SK-N-SH (cell line): ENCODE data around the gene UGT1A10. TPM values are rescaled to one million over a fixed set of nuclear protein-coding genes. Genes with fewer than 3 reads are reported as not detected.

Experiments
- CTCF ChIA-PET: fragments of 300-600, 350-600 bp; formaldehyde crosslinking; extraction: SDS; loops from one replicate; lab custom pipeline; 2021; lab: Yijun Ruan, JAX
- POLR2A ChIA-PET: fragments of 350-600 bp; sonication (Branson Sonifier 250); formaldehyde crosslinking; extraction: SDS; loops from one replicate; lab custom pipeline; 2020; ENCODE audit warnings: antibody characterized with exemption, inconsistent platforms; lab: Yijun Ruan, JAX
- DNase-seq: peaks from one replicate; pipeline ENCODE4 v3.0.0; 2012
- H2AFZ ChIP-seq: fragments of 200-600 bp; sonication (generic); 2 replicates; pipeline ENCODE4 v1.8.1; 2016; ENCODE audit warnings: antibody characterized with exemption, mild to moderate bottlenecking, low read depth
- H3F3A ChIP-seq: fragments of 200-600 bp; sonication (generic); replicated peaks from 2 replicates; pipeline ENCODE3; 2016; ENCODE audit warnings: antibody characterized with exemption, mild to moderate bottlenecking; ENCODE audit not compliant: insufficient read depth
- H3K27ac ChIP-seq, 2 experiments: fragments of 200-500 bp in 1 of 2; fragments of 200-600 bp in 1 of 2; sonication (Bioruptor generic) in 1 of 2; sonication (generic), shearing (Covaris generic) in 1 of 2; 2 replicates each; pipeline versions ENCODE4 v1.5.1 to v1.6.1; 2014 to 2016; ENCODE audit warnings: low read depth in 2 of 2, inconsistent platforms in 1 of 2, low read length in 1 of 2, mild to moderate bottlenecking in 1 of 2, mixed read lengths in 1 of 2
- H3K27me3 ChIP-seq: fragments of 200-600 bp; sonication (generic), shearing (Covaris generic); 2 replicates; pipeline ENCODE4 v1.6.1; 2016; ENCODE audit warnings: mixed run types; ENCODE audit not compliant: insufficient read depth
- H3K36me3 ChIP-seq, 2 experiments: fragments of 200-500 bp in 1 of 2; fragments of 200-600 bp in 1 of 2; sonication (Bioruptor generic) in 1 of 2; sonication (generic) in 1 of 2; replicated peaks in 1 of 2; 2 replicates each; pipeline versions ENCODE3 to v1.5.1; 2014 to 2016; ENCODE audit warnings: low read length in 1 of 2, mild to moderate bottlenecking in 1 of 2; ENCODE audit not compliant: insufficient read depth in 2 of 2, control insufficient read depth in 1 of 2
- H3K4me1 ChIP-seq, 2 experiments: fragments of 200-500 bp in 1 of 2; fragments of 200-600 bp in 1 of 2; sonication (Bioruptor generic) in 1 of 2; sonication (generic), shearing (Covaris generic) in 1 of 2; 2 replicates each; pipeline versions ENCODE4 v1.5.1 to v1.6.1; 2014 to 2016; ENCODE audit warnings: low read depth in 1 of 2, low read length in 1 of 2, mixed run types in 1 of 2; ENCODE audit not compliant: insufficient read depth in 2 of 2, control insufficient read depth in 1 of 2
- H3K4me2 ChIP-seq: fragments of 200-600 bp; sonication (generic), shearing (Covaris generic); 2 replicates; pipeline ENCODE4 v1.6.1; 2017; ENCODE audit warnings: mixed run types
- H3K4me3 ChIP-seq, 2 experiments: fragments of 200-500 bp in 1 of 2; fragments of 200-600 bp in 1 of 2; sonication (Bioruptor generic) in 1 of 2; sonication (generic), shearing (Covaris generic) in 1 of 2; 2 replicates each; pipeline versions ENCODE4 v1.5.1 to v1.8.1; 2014 to 2016; ENCODE audit warnings: low read depth in 2 of 2, inconsistent platforms in 1 of 2, low read length in 1 of 2, mild to moderate bottlenecking in 1 of 2, mixed read lengths in 1 of 2, moderate library complexity in 1 of 2
- H3K79me2 ChIP-seq: fragments of 200-600 bp; sonication (generic); 2 replicates; pipeline ENCODE4 v1.8.1; 2017; ENCODE audit warnings: mild to moderate bottlenecking; ENCODE audit not compliant: insufficient read depth
- H3K9ac ChIP-seq: fragments of 200-600 bp; sonication (generic); 2 replicates; pipeline ENCODE4 v1.6.1; 2017; ENCODE audit warnings: mixed run types
- H3K9me2 ChIP-seq: fragments of 200-600 bp; sonication (generic); 2 replicates; pipeline ENCODE4 v1.6.1; 2017; ENCODE audit warnings: mixed run types
- H3K9me3 ChIP-seq: fragments of 200-600 bp; sonication (generic); 2 replicates; pipeline ENCODE4 v1.6.1; 2017; ENCODE audit warnings: mixed run types, mild to moderate bottlenecking, moderate library complexity
- H4K20me1 ChIP-seq: fragments of 200-600 bp; sonication (generic); 2 replicates; pipeline ENCODE4 v1.6.1; 2017; ENCODE audit warnings: mild to moderate bottlenecking, mixed run types; ENCODE audit not compliant: insufficient read depth
- ELF1 ChIP-seq: IDR thresholded peaks from 2 replicates; pipeline ENCODE4 v1.4.0; 2012
- EP300 ChIP-seq, 2 experiments: IDR thresholded peaks; 2 replicates each; pipeline versions ENCODE4 v1.4.0 to v1.6.1; 2012; ENCODE audit warnings: borderline replicate concordance in 1 of 2, low read depth in 1 of 2, low read length in 1 of 2
- FOSL2 ChIP-seq: IDR thresholded peaks from 2 replicates; pipeline ENCODE4 v1.4.0; 2012; ENCODE audit warnings: low read depth, mild to moderate bottlenecking, moderate library complexity, borderline replicate concordance
- JUND ChIP-seq: IDR thresholded peaks from 2 replicates; pipeline ENCODE4 v1.4.0; 2012
- MEF2A ChIP-seq: IDR thresholded peaks from 2 replicates; pipeline ENCODE4 v1.4.0; 2012; ENCODE audit warnings: low read depth, borderline replicate concordance
- MXI1 ChIP-seq: IDR thresholded peaks from 2 replicates; pipeline ENCODE4 v1.6.1; 2012; ENCODE audit warnings: mild to moderate bottlenecking, low read depth, low read length, improper control_type of control experiment
- POLR2AphosphoS5 ChIP-seq: IDR thresholded peaks from 2 replicates; pipeline ENCODE4 v1.6.1; 2012; ENCODE audit warnings: low read depth, low read length
- RAD21 ChIP-seq: IDR thresholded peaks from 2 replicates; pipeline ENCODE4 v1.6.1; 2012; ENCODE audit warnings: mild to moderate bottlenecking, low read length
- RCOR1 ChIP-seq: fragments of 150-350 bp; IDR thresholded peaks from 2 replicates; pipeline ENCODE4 v1.6.1; 2017; ENCODE audit warnings: antibody characterized with exemption, low read length
- RXRA ChIP-seq: IDR thresholded peaks from 2 replicates; pipeline ENCODE4 v1.4.0; 2012; ENCODE audit warnings: low read depth, mild to moderate bottlenecking, borderline replicate concordance
- SMC3 ChIP-seq: IDR thresholded peaks from 2 replicates; pipeline ENCODE4 v1.6.1; 2012; ENCODE audit warnings: low read depth, low read length, improper control_type of control experiment
- WGBS: methylation state at CpG from one replicate; pipeline ENCODE4 v1.1.6; 2017; ENCODE audit warnings: low lambda C conversion rate; 5-methylcytosine and 5-hydroxymethylcytosine counted together
- polyA plus RNA-seq, 3 experiments: library from polyadenylated mRNA; depleted of rRNA; stranded (reverse); fragments of >200 nt; gene quantifications; 2 replicates each; pipeline ENCODE4 v1.2.3, GENCODE V29; 2012
- TF ChIP-seq, protein P1 (sequence below): IDR thresholded peaks from 2 replicates; pipeline ENCODE4 v1.4.0; 2012; ENCODE audit warnings: low read depth, borderline replicate concordance
- TF ChIP-seq, protein P2 (sequence below): fragments of 150-350 bp; IDR thresholded peaks from 2 replicates; pipeline ENCODE4 v1.6.1; 2016; ENCODE audit warnings: mild to moderate bottlenecking, low read depth, low read length
- TF ChIP-seq, protein P3 (sequence below): IDR thresholded peaks from 2 replicates; pipeline ENCODE4 v1.4.0; 2012; ENCODE audit warnings: low read depth, borderline replicate concordance
- TF ChIP-seq, protein P4 (sequence below): IDR thresholded peaks from 2 replicates; pipeline ENCODE4 v1.4.0; 2012; ENCODE audit warnings: low read depth
- TF ChIP-seq, protein P5 (sequence below): fragments of 200-600 bp; sonication (generic); IDR thresholded peaks from 2 replicates; pipeline ENCODE4 v1.6.1; 2017; ENCODE audit warnings: antibody characterized with exemption, mild to moderate bottlenecking, moderate library complexity
- TF ChIP-seq, protein P6 (sequence below): fragments of 150-350 bp; IDR thresholded peaks from 2 replicates; pipeline ENCODE4 v1.6.1; 2017; ENCODE audit warnings: antibody characterized with exemption, low read length, low read depth, borderline replicate concordance

Gene UGT1A10
- polyA plus RNA-seq, 1 of the 3 experiments (the other 2 are of a cell fraction), result not detected

DNA sequence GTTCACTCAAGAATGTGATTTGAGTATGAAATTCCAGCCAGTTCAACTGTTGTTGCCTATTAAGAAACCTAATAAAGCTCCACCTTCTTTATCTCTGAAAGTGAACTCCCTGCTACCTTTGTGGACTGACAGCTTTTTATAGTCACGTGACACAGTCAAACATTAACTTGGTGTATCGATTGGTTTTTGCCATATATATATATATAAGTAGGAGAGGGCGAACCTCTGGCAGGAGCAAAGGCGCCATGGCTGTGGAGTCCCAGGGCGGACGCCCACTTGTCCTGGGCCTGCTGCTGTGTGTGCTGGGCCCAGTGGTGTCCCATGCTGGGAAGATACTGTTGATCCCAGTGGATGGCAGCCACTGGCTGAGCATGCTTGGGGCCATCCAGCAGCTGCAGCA is 123.8 kb downstream of the UGT1A10 start, which contains the start of gene UGT1A1:
Gene UGT1A1, plus strand, starts transcription at position 228 of the 400 bp plus-strand sequence. Its CDS starts 18 bp downstream, at position 246.
- Histone ChIP-seq H3K4me3 (no peak within 1 kb of the TSS), H4K20me1 (no peaks in the 10 kb centered on the region), H3K9ac (no peak within 1 kb of the TSS), H3K4me2 (no peak within 1 kb of the TSS), H2AFZ (no peak within 1 kb of the TSS), H3K27me3 (no peaks in the 10 kb centered on the region), H3K4me1 (no peaks in the 10 kb centered on the region), H3K27ac (no peak within 1 kb of the TSS), H3K79me2 (no peaks in the 10 kb centered on the region)
- WGBS, result 83% methylated on average over 6 of the region's 6 CpGs
- DNase-seq, result no peak
- ChIA-PET CTCF (no interaction called here), POLR2A (no interaction called here)
- TF ChIP-seq ELF1 (no peak), EP300 (IDR thresholded peaks at IDR 0.05; ENCODE audit: borderline replicate concordance in 1 of 2, low read depth in 1 of 2, low read length in 1 of 2) (no peak), RXRA (no peak), FOSL2 (no peak)
- TF ChIP-seq, protein P1, sequence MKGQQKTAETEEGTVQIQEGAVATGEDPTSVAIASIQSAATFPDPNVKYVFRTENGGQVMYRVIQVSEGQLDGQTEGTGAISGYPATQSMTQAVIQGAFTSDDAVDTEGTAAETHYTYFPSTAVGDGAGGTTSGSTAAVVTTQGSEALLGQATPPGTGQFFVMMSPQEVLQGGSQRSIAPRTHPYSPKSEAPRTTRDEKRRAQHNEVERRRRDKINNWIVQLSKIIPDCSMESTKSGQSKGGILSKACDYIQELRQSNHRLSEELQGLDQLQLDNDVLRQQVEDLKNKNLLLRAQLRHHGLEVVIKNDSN, result no peak
- TF ChIP-seq, protein P2, sequence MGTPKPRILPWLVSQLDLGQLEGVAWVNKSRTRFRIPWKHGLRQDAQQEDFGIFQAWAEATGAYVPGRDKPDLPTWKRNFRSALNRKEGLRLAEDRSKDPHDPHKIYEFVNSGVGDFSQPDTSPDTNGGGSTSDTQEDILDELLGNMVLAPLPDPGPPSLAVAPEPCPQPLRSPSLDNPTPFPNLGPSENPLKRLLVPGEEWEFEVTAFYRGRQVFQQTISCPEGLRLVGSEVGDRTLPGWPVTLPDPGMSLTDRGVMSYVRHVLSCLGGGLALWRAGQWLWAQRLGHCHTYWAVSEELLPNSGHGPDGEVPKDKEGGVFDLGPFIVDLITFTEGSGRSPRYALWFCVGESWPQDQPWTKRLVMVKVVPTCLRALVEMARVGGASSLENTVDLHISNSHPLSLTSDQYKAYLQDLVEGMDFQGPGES, result no peak
- TF ChIP-seq, all 33 proteins: peak for 0
- H3K36me3 ChIP-seq, result no peaks in the 10 kb centered on the region
- no peaks in the 10 kb centered on the region for H3F3A ChIP-seq
- no peaks in the 10 kb centered on the region for H3K9me3 ChIP-seq
- H3K9me2 ChIP-seq, result no peaks in the 10 kb centered on the region

DNA sequence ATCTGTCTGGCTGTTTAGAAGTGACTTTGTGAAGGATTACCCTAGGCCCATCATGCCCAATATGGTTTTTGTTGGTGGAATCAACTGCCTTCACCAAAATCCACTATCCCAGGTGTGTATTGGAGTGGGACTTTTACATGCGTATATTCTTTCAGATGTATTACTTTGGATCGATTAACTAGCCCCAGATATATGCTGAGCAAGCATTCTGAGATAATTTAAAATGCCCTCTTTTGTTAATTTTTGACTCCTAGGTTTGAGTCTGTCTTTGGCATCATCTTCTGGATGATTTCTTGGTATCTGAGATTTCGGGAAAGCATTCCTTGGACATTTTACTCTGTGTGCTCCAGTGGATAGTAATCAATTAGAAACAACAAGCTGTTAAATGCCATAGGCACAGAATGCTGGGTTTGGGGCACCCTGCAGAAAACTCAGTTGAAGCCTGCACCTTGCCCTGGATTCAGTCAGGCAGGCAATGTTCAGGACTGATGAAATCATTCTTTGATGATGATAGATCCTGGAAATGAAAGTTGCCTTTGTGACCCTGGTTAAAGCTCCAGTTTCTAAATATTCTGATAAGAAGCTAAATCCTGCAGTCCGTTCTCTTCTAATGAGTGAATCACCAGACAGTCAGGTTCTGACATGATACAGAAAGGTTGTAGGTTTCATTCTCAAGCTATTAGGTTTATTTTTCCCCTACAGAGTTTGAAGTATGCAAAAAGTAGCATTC is 125.0 kb downstream of the UGT1A10 start:
- Histone ChIP-seq H3K9me2 (no peaks in the 10 kb centered on the region), H3K27me3 (no peaks in the 10 kb centered on the region), H3F3A (no peaks in the 10 kb centered on the region), H3K9ac (no peak overlapping the region), H3K4me1 (no peaks in the 10 kb centered on the region), H3K27ac (no peak overlapping the region), H3K4me2 (no peak overlapping the region), H3K79me2 (no peaks in the 10 kb centered on the region), H3K9me3 (no peaks in the 10 kb centered on the region), H2AFZ (no peak overlapping the region), H3K4me3 (no peak overlapping the region), H3K36me3 (no peaks in the 10 kb centered on the region), H4K20me1 (no peaks in the 10 kb centered on the region)
- DNase-seq, result no peak
- 33% methylated on average over 4 of the region's 4 CpGs for WGBS
- ChIA-PET CTCF (no interaction called here), POLR2A (no interaction called here)
- TF ChIP-seq SMC3, result no peak
- TF ChIP-seq JUND, result no peak
- TF ChIP-seq, protein P3, sequence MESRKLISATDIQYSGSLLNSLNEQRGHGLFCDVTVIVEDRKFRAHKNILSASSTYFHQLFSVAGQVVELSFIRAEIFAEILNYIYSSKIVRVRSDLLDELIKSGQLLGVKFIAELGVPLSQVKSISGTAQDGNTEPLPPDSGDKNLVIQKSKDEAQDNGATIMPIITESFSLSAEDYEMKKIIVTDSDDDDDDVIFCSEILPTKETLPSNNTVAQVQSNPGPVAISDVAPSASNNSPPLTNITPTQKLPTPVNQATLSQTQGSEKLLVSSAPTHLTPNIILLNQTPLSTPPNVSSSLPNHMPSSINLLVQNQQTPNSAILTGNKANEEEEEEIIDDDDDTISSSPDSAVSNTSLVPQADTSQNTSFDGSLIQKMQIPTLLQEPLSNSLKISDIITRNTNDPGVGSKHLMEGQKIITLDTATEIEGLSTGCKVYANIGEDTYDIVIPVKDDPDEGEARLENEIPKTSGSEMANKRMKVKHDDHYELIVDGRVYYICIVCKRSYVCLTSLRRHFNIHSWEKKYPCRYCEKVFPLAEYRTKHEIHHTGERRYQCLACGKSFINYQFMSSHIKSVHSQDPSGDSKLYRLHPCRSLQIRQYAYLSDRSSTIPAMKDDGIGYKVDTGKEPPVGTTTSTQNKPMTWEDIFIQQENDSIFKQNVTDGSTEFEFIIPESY, result no peak
- no peak for TF ChIP-seq POLR2AphosphoS5
- TF ChIP-seq RAD21, result no peak
- TF ChIP-seq, protein P4, sequence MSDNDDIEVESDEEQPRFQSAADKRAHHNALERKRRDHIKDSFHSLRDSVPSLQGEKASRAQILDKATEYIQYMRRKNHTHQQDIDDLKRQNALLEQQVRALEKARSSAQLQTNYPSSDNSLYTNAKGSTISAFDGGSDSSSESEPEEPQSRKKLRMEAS, result no peak
- TF ChIP-seq, protein P5, sequence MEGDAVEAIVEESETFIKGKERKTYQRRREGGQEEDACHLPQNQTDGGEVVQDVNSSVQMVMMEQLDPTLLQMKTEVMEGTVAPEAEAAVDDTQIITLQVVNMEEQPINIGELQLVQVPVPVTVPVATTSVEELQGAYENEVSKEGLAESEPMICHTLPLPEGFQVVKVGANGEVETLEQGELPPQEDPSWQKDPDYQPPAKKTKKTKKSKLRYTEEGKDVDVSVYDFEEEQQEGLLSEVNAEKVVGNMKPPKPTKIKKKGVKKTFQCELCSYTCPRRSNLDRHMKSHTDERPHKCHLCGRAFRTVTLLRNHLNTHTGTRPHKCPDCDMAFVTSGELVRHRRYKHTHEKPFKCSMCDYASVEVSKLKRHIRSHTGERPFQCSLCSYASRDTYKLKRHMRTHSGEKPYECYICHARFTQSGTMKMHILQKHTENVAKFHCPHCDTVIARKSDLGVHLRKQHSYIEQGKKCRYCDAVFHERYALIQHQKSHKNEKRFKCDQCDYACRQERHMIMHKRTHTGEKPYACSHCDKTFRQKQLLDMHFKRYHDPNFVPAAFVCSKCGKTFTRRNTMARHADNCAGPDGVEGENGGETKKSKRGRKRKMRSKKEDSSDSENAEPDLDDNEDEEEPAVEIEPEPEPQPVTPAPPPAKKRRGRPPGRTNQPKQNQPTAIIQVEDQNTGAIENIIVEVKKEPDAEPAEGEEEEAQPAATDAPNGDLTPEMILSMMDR, result no peak
- TF ChIP-seq EP300 (IDR thresholded peaks at IDR 0.05; ENCODE audit: borderline replicate concordance in 1 of 2, low read depth in 1 of 2, low read length in 1 of 2), result no peak
- TF ChIP-seq RCOR1, result no peak
- TF ChIP-seq MXI1, result no peak
- TF ChIP-seq, protein P2, result no peak
- TF ChIP-seq, protein P6, sequence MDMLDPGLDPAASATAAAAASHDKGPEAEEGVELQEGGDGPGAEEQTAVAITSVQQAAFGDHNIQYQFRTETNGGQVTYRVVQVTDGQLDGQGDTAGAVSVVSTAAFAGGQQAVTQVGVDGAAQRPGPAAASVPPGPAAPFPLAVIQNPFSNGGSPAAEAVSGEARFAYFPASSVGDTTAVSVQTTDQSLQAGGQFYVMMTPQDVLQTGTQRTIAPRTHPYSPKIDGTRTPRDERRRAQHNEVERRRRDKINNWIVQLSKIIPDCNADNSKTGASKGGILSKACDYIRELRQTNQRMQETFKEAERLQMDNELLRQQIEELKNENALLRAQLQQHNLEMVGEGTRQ, result no peak
- no peak for TF ChIP-seq MEF2A
- TF ChIP-seq ELF1, result no peak
